Measurements from ENCODE around the gene TMIE. TPM values are rescaled to one million over a fixed set of nuclear protein-coding genes. Genes with fewer than 3 reads are reported as not detected.
A peak's percentile ranks its signal among the peaks of the same experiment; 100 is the strongest.

Gene TMIE
- total RNA-seq, 1 experiment from 2014 or later, result 6.5 TPM

DNA sequence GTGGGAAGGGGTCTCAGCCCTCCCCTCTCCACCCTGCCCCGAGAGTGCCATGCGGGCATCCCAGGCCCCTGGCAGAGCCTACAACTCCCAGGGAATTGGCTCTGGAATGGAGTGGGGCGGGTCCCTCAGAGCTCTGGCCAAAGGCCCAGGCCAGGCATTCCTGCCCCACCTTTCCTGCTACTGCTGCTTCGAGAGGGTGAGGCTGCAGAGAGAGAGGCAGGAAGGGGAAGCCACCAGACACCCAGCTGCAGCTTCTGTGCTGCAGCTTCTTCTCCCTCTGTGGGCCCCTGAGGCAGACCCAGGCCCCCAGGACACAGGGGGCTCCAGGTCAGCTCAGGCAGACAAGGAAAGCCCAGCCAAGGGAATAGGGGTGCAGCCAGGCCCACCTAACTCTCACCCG, 10.4 kb upstream of the TMIE start:
- no TSS peak for BruUV-seq (replicated peaks)
- CTCF ChIA-PET, result interaction anchor here (0.6 to 1.5 kb wide), 4 partner anchors 155 to 822 kb away, joined by 3 to 4 read pairs (median 4); no protein-coding TSS in a partner anchor
- Histone ChIP-seq H3K27ac (no peak overlapping the region), H3K4me3 (peak overlapping the region; percentile 11; the same call in 1 of the 2 replicates), H3K27me3 (ENCODE audit: insufficient read depth, low read depth) (no peaks in the 10 kb centered on the region), H3K4me2 (peak overlapping the region; percentile 57), H4K20me1 (ENCODE audit: insufficient read depth) (no peaks in the 10 kb centered on the region; the same call in 1 of the 2 replicates), H2AFZ (no peak overlapping the region), H3F3A (ENCODE audit: insufficient read depth, low read depth) (peaks cover 13% of the 10 kb centered on the region; the same call in 1 of the 2 replicates), H3K79me2 (ENCODE audit: low read depth) (peaks cover 18% of the 10 kb centered on the region), H3K36me3 (ENCODE audit: low read depth) (no peaks in the 10 kb centered on the region), H3K9me2 (ENCODE audit: insufficient read depth) (no peaks in the 10 kb centered on the region), H3K4me1 (replicated peaks; ENCODE audit: insufficient read depth) (peaks cover 21% of the 10 kb centered on the region), H3K9me3 (ENCODE audit: insufficient read depth, low read depth) (no peaks in the 10 kb centered on the region)
- POLR2A ChIA-PET (ENCODE audit: unreplicated experiment), result interaction anchor here (0.6 to 0.7 kb wide), 6 partner anchors 19 to 884 kb away, joined by 3 to 7 read pairs (median 4); partner anchors contain the start of genes NBEAL2 and PTPN23
- intact Hi-C loops (cut with micrococcal nuclease; ENCODE audit: unreplicated experiment), result loop anchor here (10.0 kb wide), 2 partner anchors 206 to 824 kb away; partner anchors contain the start of gene ELP6
- no peak for TF ChIP-seq EZH2 (IDR thresholded peaks at IDR 0.05; ENCODE audit: low read depth)
- TF ChIP-seq, protein P1, sequence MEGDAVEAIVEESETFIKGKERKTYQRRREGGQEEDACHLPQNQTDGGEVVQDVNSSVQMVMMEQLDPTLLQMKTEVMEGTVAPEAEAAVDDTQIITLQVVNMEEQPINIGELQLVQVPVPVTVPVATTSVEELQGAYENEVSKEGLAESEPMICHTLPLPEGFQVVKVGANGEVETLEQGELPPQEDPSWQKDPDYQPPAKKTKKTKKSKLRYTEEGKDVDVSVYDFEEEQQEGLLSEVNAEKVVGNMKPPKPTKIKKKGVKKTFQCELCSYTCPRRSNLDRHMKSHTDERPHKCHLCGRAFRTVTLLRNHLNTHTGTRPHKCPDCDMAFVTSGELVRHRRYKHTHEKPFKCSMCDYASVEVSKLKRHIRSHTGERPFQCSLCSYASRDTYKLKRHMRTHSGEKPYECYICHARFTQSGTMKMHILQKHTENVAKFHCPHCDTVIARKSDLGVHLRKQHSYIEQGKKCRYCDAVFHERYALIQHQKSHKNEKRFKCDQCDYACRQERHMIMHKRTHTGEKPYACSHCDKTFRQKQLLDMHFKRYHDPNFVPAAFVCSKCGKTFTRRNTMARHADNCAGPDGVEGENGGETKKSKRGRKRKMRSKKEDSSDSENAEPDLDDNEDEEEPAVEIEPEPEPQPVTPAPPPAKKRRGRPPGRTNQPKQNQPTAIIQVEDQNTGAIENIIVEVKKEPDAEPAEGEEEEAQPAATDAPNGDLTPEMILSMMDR (conservative IDR thresholded peaks at IDR 0.05), result no peak
- DNase-seq, result peak in 1 of 2 experiments; percentile 79

DNA sequence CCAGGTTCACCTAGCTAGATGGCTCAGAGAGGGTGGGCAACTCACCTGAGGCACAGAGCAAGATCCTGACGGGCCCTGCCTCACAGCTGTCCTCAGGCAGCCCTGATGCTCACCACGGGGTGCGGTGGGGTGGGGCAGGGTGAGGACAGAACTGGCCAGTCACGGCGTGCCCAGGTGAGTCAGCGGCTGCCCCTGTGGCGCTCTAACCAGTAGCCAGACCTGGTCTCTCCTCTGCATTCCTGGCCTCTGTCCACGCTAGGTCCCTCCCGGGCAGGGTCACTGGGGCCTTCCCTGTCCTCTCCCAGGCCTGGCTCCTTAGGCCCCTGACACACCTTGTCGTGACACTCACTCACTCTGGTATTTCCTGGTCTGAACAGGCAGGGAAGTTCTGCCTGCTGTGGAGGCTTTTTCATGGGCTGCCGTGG, 8.6 kb upstream of the TMIE start:
- Histone ChIP-seq H3K9me3 (ENCODE audit: insufficient read depth, low read depth) (no peaks in the 10 kb centered on the region), H3K27me3 (ENCODE audit: insufficient read depth, low read depth) (no peaks in the 10 kb centered on the region), H3F3A (ENCODE audit: insufficient read depth, low read depth) (peaks cover 17% of the 10 kb centered on the region; the same call in 1 of the 2 replicates), H3K9me2 (ENCODE audit: insufficient read depth) (no peaks in the 10 kb centered on the region), H3K27ac (peak overlapping the region; percentile 98), H3K79me2 (ENCODE audit: low read depth) (peaks cover 18% of the 10 kb centered on the region), H4K20me1 (ENCODE audit: insufficient read depth) (no peaks in the 10 kb centered on the region; the same call in 1 of the 2 replicates), H3K4me1 (replicated peaks; ENCODE audit: insufficient read depth) (peaks cover 21% of the 10 kb centered on the region), H3K4me3 (peak overlapping the region; percentile 92), H2AFZ (peak overlapping the region; percentile 68), H3K36me3 (ENCODE audit: low read depth) (no peaks in the 10 kb centered on the region), H3K4me2 (peak overlapping the region; percentile 99)
- POLR2A ChIA-PET (ENCODE audit: unreplicated experiment), result interaction anchor here (0.5 kb wide), 1 partner anchor 255 kb away, joined by 4 read pairs; no protein-coding TSS in a partner anchor
- TF ChIP-seq, protein P1 (conservative IDR thresholded peaks at IDR 0.05), result no peak
- no peak for TF ChIP-seq EZH2 (IDR thresholded peaks at IDR 0.05; ENCODE audit: low read depth)
- BruUV-seq (replicated peaks), result no TSS peak
- intact Hi-C loops (cut with micrococcal nuclease; ENCODE audit: unreplicated experiment), result loop anchor here (2.0 to 10.0 kb wide), 4 partner anchors 136 to 822 kb away; partner anchors contain the start of genes CCDC12 and ELP6
- peak; percentile 97 to 98 for DNase-seq
- CTCF ChIA-PET, result interaction anchor here (0.6 kb wide), 1 partner anchor 132 kb away, joined by 15 read pairs; no protein-coding TSS in a partner anchor

- TF ChIP-seq, protein P1 (conservative IDR thresholded peaks at IDR 0.05), result no peak; the same call in none of the 2 replicates
- TF ChIP-seq EZH2 (IDR thresholded peaks at IDR 0.05; ENCODE audit: low read depth), result no peak
- BruUV-seq (replicated peaks), result TSS peak; percentile 76
- Histone ChIP-seq H3K4me3 (peak within 1 kb of the TSS; percentile 92), H3F3A (ENCODE audit: insufficient read depth, low read depth) (peaks cover 17% of the 10 kb centered on the region; the same call in 1 of the 2 replicates), H3K9me3 (ENCODE audit: insufficient read depth, low read depth) (no peaks in the 10 kb centered on the region), H3K4me1 (replicated peaks; ENCODE audit: insufficient read depth) (peaks cover 21% of the 10 kb centered on the region), H4K20me1 (ENCODE audit: insufficient read depth) (no peaks in the 10 kb centered on the region; the same call in 1 of the 2 replicates), H3K36me3 (ENCODE audit: low read depth) (no peaks in the 10 kb centered on the region), H3K79me2 (ENCODE audit: low read depth) (peaks cover 18% of the 10 kb centered on the region), H3K27me3 (ENCODE audit: insufficient read depth, low read depth) (no peaks in the 10 kb centered on the region), H2AFZ (peak within 1 kb of the TSS; percentile 68), H3K9me2 (ENCODE audit: insufficient read depth) (no peaks in the 10 kb centered on the region), H3K27ac (peak within 1 kb of the TSS; percentile 98), H3K4me2 (peak within 1 kb of the TSS; percentile 99)
- DNase-seq, result peak; percentile 41 to 77
- intact Hi-C loops (cut with micrococcal nuclease; ENCODE audit: unreplicated experiment), result loop anchor here (2.0 to 10.0 kb wide), 4 partner anchors 136 to 822 kb away; partner anchors contain the start of genes CCDC12 and ELP6
- CTCF ChIA-PET, result no interaction called here
- POLR2A ChIA-PET (ENCODE audit: unreplicated experiment), result interaction anchor here (0.5 to 0.7 kb wide), 4 partner anchors 18 to 270 kb away, joined by 3 to 6 read pairs (median 5); no protein-coding TSS in a partner anchor
These were observed 7.9 kb upstream of the TMIE start, which contains the start of gene ALS2CL for GRCh38 chr3:46693038-46693891. ALS2CL (minus strand) TSS chr3:46693679; CDS start chr3:46689440, 4,239 bp downstream.

Data from PC-9 (cell line).